ENCODE data around the gene TPD52L1. TPM values are rescaled to one million over a fixed set of nuclear protein-coding genes. Genes with fewer than 3 reads are reported as not detected.

The TPD52L1 gene
- total and polyA plus RNA-seq, 2 donors (not counting 1 experiment from before 2014, with no cell fraction given), result not detected

DNA sequence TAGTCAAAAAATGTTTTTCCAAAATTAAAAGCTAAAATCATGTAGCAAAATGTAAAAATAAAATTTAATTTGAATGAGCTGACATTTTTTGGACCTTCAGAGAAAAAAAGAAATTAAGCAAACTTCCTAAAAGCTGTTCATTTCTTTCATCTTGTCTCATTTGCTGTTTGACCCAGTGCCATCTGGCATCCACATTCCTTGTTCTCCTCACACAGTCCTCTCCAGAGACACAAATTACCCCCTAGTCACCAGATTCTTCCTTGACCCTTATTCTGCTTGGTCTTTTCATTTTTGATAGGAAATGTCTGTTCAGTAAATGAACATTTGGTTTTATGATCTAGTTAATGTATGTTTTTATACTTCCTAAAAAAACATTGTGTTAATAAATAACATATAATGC, 93.0 kb downstream of the TPD52L1 start:
- Histone ChIP-seq H3K9ac (ENCODE audit: low read length) (no peak overlapping the region), H3K9me3 (ENCODE audit: control extremely low read depth in 1 of 3, control insufficient read depth in 2 of 3, insufficient read depth in 1 of 3, low read length in 2 of 3) (peaks cover 0 to 10% (median 6%) of the 10 kb centered on the region in 3 donors), H3K79me2 (ENCODE audit: control insufficient read depth, insufficient read depth, low read length) (no peaks in the 10 kb centered on the region), H3K27ac (ENCODE audit: low read length in 2 of 2) (no peak overlapping the region), H3K27me3 (replicated peaks in 1 of 4; ENCODE audit: control extremely low read depth in 1 of 4, control insufficient read depth in 3 of 4, insufficient read depth in 4 of 4, low read length in 3 of 4) (no peaks in the 10 kb centered on the region), H4K20me1 (ENCODE audit: control insufficient read depth, insufficient read depth, low read length, poor library complexity, severe bottlenecking) (no peaks in the 10 kb centered on the region), H3K4me3 (ENCODE audit: control extremely low read depth in 1 of 5, extremely low read depth in 1 of 5, insufficient read depth in 1 of 5, low read depth in 2 of 5, low read length in 4 of 5) (no peak overlapping the region), H2AFZ (ENCODE audit: insufficient read depth, low read depth, low read length, poor library complexity, severe bottlenecking) (no peak overlapping the region), H3K36me3 (replicated peaks in 1 of 2; ENCODE audit: control extremely low read depth in 1 of 2, control insufficient read depth in 1 of 2, extremely low read depth in 1 of 2, insufficient read depth in 2 of 2, low read length in 1 of 2) (no peaks in the 10 kb centered on the region), H3K4me1 (ENCODE audit: control insufficient read depth in 2 of 2, insufficient read depth in 2 of 2, low read length in 2 of 2) (no peaks in the 10 kb centered on the region), H3K4me2 (replicated peaks; ENCODE audit: low read depth, low read length, poor library complexity, severe bottlenecking) (no peak overlapping the region)
- Mint-ChIP-seq H3K4me1 (no peaks in the 10 kb centered on the region), H3K27ac (no peak overlapping the region), H3K4me3 (no peak overlapping the region), H3K27me3 (peaks cover 12% of the 10 kb centered on the region), H3K9me3 (ENCODE audit: insufficient read depth) (peaks cover 10% of the 10 kb centered on the region)
- intact Hi-C loops (cut with micrococcal nuclease), result no loop called here
- CTCF ChIA-PET, result no interaction called here
- POLR2A ChIA-PET, result no interaction called here
- DNase-seq (no peak), ATAC-seq (ENCODE audit: low read depth) (no peak)
- TF ChIP-seq, protein P1, sequence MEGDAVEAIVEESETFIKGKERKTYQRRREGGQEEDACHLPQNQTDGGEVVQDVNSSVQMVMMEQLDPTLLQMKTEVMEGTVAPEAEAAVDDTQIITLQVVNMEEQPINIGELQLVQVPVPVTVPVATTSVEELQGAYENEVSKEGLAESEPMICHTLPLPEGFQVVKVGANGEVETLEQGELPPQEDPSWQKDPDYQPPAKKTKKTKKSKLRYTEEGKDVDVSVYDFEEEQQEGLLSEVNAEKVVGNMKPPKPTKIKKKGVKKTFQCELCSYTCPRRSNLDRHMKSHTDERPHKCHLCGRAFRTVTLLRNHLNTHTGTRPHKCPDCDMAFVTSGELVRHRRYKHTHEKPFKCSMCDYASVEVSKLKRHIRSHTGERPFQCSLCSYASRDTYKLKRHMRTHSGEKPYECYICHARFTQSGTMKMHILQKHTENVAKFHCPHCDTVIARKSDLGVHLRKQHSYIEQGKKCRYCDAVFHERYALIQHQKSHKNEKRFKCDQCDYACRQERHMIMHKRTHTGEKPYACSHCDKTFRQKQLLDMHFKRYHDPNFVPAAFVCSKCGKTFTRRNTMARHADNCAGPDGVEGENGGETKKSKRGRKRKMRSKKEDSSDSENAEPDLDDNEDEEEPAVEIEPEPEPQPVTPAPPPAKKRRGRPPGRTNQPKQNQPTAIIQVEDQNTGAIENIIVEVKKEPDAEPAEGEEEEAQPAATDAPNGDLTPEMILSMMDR (IDR thresholded peaks at IDR 0.05), result no peak
- TF ChIP-seq EZH2 (IDR thresholded peaks at IDR 0.05; ENCODE audit: borderline replicate concordance, insufficient read depth, low read depth, low read length, poor library complexity, severe bottlenecking), result no peak

DNA sequence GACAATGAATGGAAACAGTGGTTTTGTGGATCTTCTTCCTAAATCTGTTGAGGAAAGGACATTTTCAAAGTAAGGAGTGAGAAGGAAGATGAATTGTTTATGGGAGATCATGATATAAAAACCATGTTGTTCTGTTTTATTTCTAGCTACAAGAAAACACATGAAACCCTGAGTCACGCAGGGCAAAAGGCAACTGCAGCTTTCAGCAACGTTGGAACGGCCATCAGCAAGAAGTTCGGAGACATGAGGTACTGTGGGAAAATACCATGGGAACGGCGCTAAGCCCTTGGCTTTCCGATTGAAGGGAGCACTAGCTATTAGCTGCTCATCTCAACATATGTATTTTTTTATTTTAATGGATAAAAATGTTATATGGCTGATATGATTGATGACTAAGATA, 94.6 kb downstream of the TPD52L1 start:
- peaks cover 12% of the 10 kb centered on the region for H3K27me3 Mint-ChIP-seq
- WGBS (ENCODE audit: insufficient coverage), result 70% methylated on average over 2 of the region's 7 CpGs
- no peak overlapping the region for H2AFZ ChIP-seq (ENCODE audit: insufficient read depth, low read depth, low read length, poor library complexity, severe bottlenecking)
- H3K9ac ChIP-seq (ENCODE audit: low read length), result no peak overlapping the region
- H3K36me3 ChIP-seq (replicated peaks in 1 of 2; ENCODE audit: control extremely low read depth in 1 of 2, control insufficient read depth in 1 of 2, extremely low read depth in 1 of 2, insufficient read depth in 2 of 2, low read length in 1 of 2), result no peaks in the 10 kb centered on the region
- no peak overlapping the region for H3K4me2 ChIP-seq (replicated peaks; ENCODE audit: low read depth, low read length, poor library complexity, severe bottlenecking)
- no peaks in the 10 kb centered on the region for H3K4me1 ChIP-seq (ENCODE audit: control insufficient read depth in 2 of 2, insufficient read depth in 2 of 2, low read length in 2 of 2)
- no peaks in the 10 kb centered on the region for H3K27me3 ChIP-seq (replicated peaks in 1 of 4; ENCODE audit: control extremely low read depth in 1 of 4, control insufficient read depth in 3 of 4, insufficient read depth in 4 of 4, low read length in 3 of 4)
- intact Hi-C loops (cut with micrococcal nuclease), result no loop called here
- ChIA-PET POLR2A (no interaction called here), CTCF (no interaction called here)
- H3K27ac ChIP-seq (ENCODE audit: low read length in 2 of 2), result no peak overlapping the region
- no peak for ATAC-seq (ENCODE audit: low read depth)
- no peak overlapping the region for H3K4me3 Mint-ChIP-seq
- no peak overlapping the region for H3K27ac Mint-ChIP-seq
- H3K79me2 ChIP-seq (ENCODE audit: control insufficient read depth, insufficient read depth, low read length), result no peaks in the 10 kb centered on the region
- no peak overlapping the region for H3K4me3 ChIP-seq (ENCODE audit: control extremely low read depth in 1 of 5, extremely low read depth in 1 of 5, insufficient read depth in 1 of 5, low read depth in 2 of 5, low read length in 4 of 5)
- no peaks in the 10 kb centered on the region for H3K9me3 Mint-ChIP-seq (ENCODE audit: insufficient read depth)
- no peak for DNase-seq
- H4K20me1 ChIP-seq (ENCODE audit: control insufficient read depth, insufficient read depth, low read length, poor library complexity, severe bottlenecking), result no peaks in the 10 kb centered on the region
- TF ChIP-seq, protein P1 (IDR thresholded peaks at IDR 0.05), result no peak
- no peak for TF ChIP-seq EZH2 (IDR thresholded peaks at IDR 0.05; ENCODE audit: borderline replicate concordance, insufficient read depth, low read depth, low read length, poor library complexity, severe bottlenecking)
- no peaks in the 10 kb centered on the region for H3K4me1 Mint-ChIP-seq
- peaks cover 0 to 10% (median 0%) of the 10 kb centered on the region in 3 donors for H3K9me3 ChIP-seq (ENCODE audit: control extremely low read depth in 1 of 3, control insufficient read depth in 2 of 3, insufficient read depth in 1 of 3, low read length in 2 of 3)
